ENCODE results near the gene KIAA0586. TPM values are rescaled to one million over a fixed set of nuclear protein-coding genes. Genes with fewer than 3 reads are reported as not detected.

The KIAA0586 gene
- total and polyA plus RNA-seq, 8 donors, result 1.7 to 39.1 (median 13.9) TPM

- Histone ChIP-seq H3K4me1 (peaks cover 15 to 44% (median 34%) of the 10 kb centered on the region in 4 donors), H3K27ac (peak overlapping the region in 4 of 5 donors; percentile 91 to 95 (median 92)), H3K27me3 (no peaks in the 10 kb centered on the region), H3K36me3 (peaks cover 13 to 37% (median 30%) of the 10 kb centered on the region in 4 donors), H3K9me3 (no peaks in the 10 kb centered on the region), H3K4me3 (peak overlapping the region; percentile 81 to 99 (median 91))
- no peak for TF ChIP-seq CTCF (IDR thresholded peaks at IDR 0.05)
- TF ChIP-seq POLR2AphosphoS5 (IDR thresholded peaks at IDR 0.05), result peak in 1 of 3 donors; percentile 12
- WGBS, 5 donors, result 0 to 1% (median 0%) methylated on average over 10 of the region's 10 CpGs
- DNase-seq, result peak in 1 of 2 donors; percentile 72
- intact Hi-C loops (cut with DNase I; ENCODE audit: low total_unique reads), result no loop called here
Measured at GRCh38 chr14:58428118-58428683, 682 bp downstream of the KIAA0586 start.

GRCh38 chr14:58430156-58430555 is 2.6 kb downstream of the KIAA0586 start:
- TF ChIP-seq EP300 (IDR thresholded peaks at IDR 0.05), result no peak
- TF ChIP-seq POLR2A (IDR thresholded peaks at IDR 0.05), result no peak
- no peaks in the 10 kb centered on the region for H3K9me3 ChIP-seq
- intact Hi-C loops (cut with DNase I; ENCODE audit: low total_unique reads), result no loop called here
- peaks cover 15 to 41% (median 30%) of the 10 kb centered on the region in 4 donors for H3K4me1 ChIP-seq
- no peak for DNase-seq
- no peak overlapping the region for H3K27ac ChIP-seq
- H3K36me3 ChIP-seq, result peaks cover 10 to 45% (median 39%) of the 10 kb centered on the region in 4 donors
- no peak overlapping the region for H3K4me3 ChIP-seq
- no peaks in the 10 kb centered on the region for H3K27me3 ChIP-seq
- 47 to 72% (median 52%) methylated on average over 1 of the region's 1 CpG for WGBS, 5 donors

- Histone ChIP-seq H3K27me3 (no peaks in the 10 kb centered on the region), H3K9me3 (no peaks in the 10 kb centered on the region), H3K4me3 (no peak overlapping the region), H3K4me1 (no peaks in the 10 kb centered on the region), H3K27ac (no peak overlapping the region), H3K36me3 (peaks cover 33 to 90% (median 83%) of the 10 kb centered on the region in 4 donors)
- no peak for TF ChIP-seq EP300 (IDR thresholded peaks at IDR 0.05)
- TF ChIP-seq POLR2AphosphoS5 (IDR thresholded peaks at IDR 0.05), result no peak
- TF ChIP-seq POLR2A (IDR thresholded peaks at IDR 0.05), result no peak
- no peak for TF ChIP-seq CTCF (IDR thresholded peaks at IDR 0.05)
- intact Hi-C loops (cut with DNase I; ENCODE audit: low total_unique reads), result no loop called here
- WGBS, 5 donors, result 79 to 90% (median 87%) methylated on average over 5 of the region's 5 CpGs
- no peak for DNase-seq
Measured at GRCh38 chr14:58439476-58439875, 12.0 kb downstream of the KIAA0586 start.

GRCh38 chr14:58444627-58445026 is 17.1 kb downstream of the KIAA0586 start:
- Histone ChIP-seq H3K9me3 (no peaks in the 10 kb centered on the region), H3K27me3 (no peaks in the 10 kb centered on the region), H3K27ac (no peak overlapping the region), H3K4me1 (no peaks in the 10 kb centered on the region), H3K36me3 (peaks cover 30 to 91% (median 84%) of the 10 kb centered on the region in 4 donors), H3K4me3 (no peak overlapping the region)
- no peak for DNase-seq
- intact Hi-C loops (cut with DNase I; ENCODE audit: low total_unique reads), result no loop called here
- 84 to 96% (median 93%) methylated on average over 5 of the region's 5 CpGs for WGBS, 5 donors
- no peak for TF ChIP-seq POLR2AphosphoS5 (IDR thresholded peaks at IDR 0.05)
- TF ChIP-seq POLR2A (IDR thresholded peaks at IDR 0.05), result no peak
- no peak for TF ChIP-seq EP300 (IDR thresholded peaks at IDR 0.05)

GRCh38 chr14:58455593-58456265 is 28.2 kb downstream of the KIAA0586 start:
- Histone ChIP-seq H3K27ac (no peak overlapping the region), H3K27me3 (no peaks in the 10 kb centered on the region), H3K36me3 (peaks cover 0 to 90% (median 88%) of the 10 kb centered on the region in 4 donors), H3K4me3 (no peak overlapping the region), H3K9me3 (no peaks in the 10 kb centered on the region), H3K4me1 (no peaks in the 10 kb centered on the region)
- intact Hi-C loops (cut with DNase I; ENCODE audit: low total_unique reads), result no loop called here
- peak in 1 of 2 donors; percentile 43 for DNase-seq
- no peak for TF ChIP-seq POLR2A (IDR thresholded peaks at IDR 0.05)
- TF ChIP-seq POLR2AphosphoS5 (IDR thresholded peaks at IDR 0.05), result no peak
- no peak for TF ChIP-seq EP300 (IDR thresholded peaks at IDR 0.05)
- no peak for TF ChIP-seq CTCF (IDR thresholded peaks at IDR 0.05)
- WGBS, 5 donors, result 81 to 90% (median 85%) methylated on average over 9 of the region's 9 CpGs
